GM20431 (cell line): ENCODE data around the gene GMIP.

Experiments used
- in situ Hi-C: fragments of 300-500 bp; cut with MseI, MboI; formaldehyde crosslinking; loops from one replicate; pipeline ENCODE4 v1.15.0; 2020; ENCODE audit warnings: low sequenced_read_pairs; ENCODE audit not compliant: unreplicated experiment

GMIP gene

DNA sequence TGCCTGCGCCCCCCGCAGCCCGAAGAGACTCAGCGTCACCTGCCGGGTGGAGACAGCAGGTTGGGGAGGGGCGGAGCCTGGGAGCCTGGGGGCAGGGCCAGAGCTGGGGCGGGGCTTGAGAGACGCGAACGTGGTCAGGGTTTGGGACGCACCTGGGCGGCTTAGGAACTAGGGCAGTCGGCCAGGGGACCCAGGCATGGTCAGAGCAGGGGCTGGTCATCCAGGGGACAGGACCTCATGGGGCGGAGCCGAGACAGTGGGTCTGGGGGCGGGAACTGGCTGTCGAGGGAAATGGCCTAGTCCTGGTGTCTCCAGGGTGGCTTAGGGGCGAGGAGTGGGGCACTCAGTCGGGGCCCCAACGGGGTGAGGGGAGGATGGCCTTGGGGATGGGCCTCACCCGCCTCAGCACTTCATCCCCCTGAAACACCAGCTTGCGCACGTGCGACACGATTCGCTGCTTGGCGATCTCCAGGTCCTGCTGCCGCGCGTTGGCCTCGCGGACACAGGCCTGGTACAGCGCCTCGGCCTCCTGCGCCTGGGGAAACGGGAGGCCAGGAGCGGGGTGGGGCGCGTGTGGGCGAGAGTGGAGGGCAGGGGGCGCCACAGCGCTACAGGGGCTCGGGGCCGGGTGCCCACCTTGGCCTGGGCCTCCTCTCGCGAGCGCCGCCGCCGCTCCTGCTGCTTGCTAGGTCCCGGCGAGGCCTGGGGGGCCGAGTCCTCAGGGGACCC is 5.8 kb downstream of the GMIP start:
- in situ Hi-C loops: loop anchor here (25.0 kb wide), 1 partner anchor 100 kb away; the partner anchor contains the start of genes CILP2 and YJEFN3

DNA sequence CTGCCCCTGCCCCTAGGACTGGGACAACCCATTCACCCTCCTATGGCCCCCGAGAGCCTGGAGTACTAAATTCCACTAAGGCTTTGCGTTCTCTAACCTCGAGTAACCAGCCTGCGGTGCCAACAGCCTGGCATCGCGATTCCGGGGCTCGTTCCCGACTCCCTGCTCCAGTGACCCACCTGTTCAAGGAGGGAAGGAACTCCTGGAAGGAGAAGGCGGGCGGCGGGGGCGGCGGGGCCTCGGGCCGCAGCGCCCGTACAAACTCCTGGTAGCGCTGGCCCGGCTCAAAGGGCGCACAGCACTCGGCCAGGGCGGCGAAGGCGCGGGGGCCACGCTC is 6.3 kb downstream of the GMIP start:
- in situ Hi-C loops: loop anchor here (25.0 kb wide), 1 partner anchor 100 kb away; the partner anchor contains the start of genes CILP2 and YJEFN3

DNA sequence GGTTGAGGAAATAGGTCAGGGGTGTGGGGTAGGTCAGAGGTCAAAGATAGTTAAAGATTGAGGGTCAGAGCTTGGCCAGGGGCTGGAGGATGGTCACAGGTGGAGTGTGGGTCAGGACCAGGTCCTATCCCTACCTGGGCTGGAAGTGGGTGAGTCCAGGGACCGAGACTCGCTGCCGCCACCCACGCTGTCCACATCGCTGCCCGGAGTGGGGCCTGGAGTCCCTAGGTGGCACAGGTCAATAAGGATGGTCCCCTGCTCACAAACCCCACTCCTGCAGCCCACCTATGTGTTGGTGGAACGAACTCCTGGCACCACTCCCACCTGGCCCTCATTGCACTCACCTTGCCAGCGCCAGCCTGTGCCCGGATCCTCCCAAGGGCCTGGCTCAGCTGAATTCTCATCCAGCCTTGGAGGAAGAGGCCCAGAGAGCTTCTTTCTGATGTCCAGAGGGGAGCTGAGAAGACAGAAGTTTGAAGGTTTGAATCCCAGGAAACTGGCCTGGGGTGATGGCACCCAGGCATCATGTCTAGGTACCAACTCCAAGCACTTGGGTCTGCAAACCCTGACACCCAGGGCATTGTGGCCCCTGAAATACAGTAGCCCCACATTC is 6.8 kb downstream of the GMIP start:
- in situ Hi-C loops: loop anchor here (25.0 kb wide), 1 partner anchor 99 kb away; the partner anchor contains the start of genes CILP2 and YJEFN3

DNA sequence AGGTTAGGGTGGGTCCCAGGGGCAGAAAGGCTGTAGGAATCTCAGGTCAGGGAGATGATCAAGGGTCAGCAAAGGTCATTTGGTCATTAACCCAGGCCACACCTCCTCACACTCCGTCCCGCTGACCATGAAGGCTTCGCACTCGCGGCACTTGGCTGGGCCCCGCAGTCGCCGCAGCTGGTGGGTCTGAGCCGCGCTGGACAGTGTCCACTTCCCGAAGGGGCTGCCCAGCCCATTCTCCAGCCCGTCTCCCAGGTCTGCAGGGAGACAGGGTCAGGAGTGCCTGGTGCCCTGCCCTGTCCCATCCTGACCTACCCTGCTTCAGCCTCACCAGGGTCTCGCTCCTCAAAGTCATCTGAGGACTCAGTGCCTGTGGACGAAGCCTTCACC is 8.1 kb downstream of the GMIP start:
- in situ Hi-C loops: loop anchor here (25.0 kb wide), 1 partner anchor 98 kb away; the partner anchor contains the start of genes CILP2 and YJEFN3

DNA sequence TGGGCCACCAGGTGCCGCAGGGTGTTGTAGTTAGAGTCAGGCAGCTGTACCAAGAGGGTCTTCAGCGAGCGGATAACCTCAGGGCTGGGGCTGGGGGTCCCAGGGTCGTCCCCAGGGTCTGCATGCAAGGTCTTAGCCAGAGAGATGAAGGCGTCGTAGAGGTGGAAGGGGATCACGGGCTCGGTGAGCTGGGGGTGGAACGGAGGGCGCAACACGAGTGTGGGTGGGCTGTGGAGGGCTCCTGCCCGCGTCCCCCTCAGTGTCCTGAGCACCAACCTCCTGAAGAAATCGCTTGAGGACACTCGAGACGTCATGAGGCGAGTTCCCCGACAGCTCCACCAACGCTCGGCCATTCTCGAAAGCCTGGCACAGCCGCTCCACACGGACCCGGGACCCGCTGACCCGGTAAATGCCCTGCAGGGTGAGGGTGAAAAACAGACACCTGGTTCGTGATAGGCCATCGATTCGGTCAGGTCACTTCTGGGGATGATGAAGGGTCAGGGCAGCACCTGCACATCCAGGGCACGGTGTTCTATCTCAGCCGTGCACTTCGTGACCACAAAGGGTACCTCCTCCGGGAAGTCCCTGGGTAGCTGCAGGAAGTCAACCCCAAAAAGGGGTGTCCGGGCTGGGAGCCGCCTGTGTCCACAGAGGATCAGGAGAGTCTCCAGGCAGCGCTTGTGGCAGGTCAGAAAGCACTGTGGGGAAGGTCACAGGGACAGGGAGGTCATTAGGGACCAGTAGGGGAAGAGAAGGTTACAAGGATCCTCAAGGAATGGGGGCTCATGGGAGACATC is 8.7 kb downstream of the GMIP start:
- in situ Hi-C loops: loop anchor here (25.0 kb wide), 1 partner anchor 97 kb away; the partner anchor contains the start of genes CILP2 and YJEFN3

DNA sequence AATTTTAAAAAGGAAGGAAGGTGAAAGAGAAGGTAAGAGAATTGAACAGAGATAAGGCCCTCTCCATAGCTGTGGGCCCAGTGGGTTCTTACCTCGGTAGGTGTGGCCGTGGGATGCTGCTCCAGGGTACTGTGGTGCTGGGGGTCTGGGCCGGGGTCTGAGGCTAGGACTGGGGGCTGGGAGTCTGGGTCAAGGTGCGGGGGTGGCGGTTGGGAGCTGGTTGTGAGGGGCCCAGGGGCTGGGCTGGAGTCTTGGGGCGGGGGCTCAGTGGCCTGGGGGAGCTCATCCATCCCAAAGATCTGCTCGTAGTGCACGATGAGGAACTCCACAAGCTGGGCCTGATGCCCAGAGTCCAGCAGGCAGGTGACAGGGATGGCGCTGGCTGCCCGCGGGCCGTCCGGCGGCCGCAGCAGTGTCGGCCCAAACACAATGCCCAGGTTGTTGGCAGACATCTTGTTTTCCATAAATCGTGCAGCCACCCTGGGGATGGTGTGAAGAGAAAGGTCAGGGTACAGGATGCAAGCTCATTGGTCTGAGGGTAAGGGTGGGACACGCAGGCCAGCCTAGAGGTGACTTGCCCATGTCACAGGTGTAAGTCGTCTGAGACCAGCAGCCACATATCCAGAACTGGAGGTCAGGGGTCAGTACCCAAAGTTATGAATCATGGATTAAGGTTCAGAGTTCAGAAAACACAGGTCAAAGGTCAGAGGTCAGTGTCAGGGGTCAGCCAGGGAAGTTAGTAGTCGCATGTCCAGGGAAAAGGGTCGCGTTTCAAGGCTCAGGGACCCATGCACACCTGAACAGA is 9.5 kb downstream of the GMIP start:
- in situ Hi-C loops: loop anchor here (25.0 kb wide), 1 partner anchor 97 kb away; the partner anchor contains the start of genes CILP2 and YJEFN3

DNA sequence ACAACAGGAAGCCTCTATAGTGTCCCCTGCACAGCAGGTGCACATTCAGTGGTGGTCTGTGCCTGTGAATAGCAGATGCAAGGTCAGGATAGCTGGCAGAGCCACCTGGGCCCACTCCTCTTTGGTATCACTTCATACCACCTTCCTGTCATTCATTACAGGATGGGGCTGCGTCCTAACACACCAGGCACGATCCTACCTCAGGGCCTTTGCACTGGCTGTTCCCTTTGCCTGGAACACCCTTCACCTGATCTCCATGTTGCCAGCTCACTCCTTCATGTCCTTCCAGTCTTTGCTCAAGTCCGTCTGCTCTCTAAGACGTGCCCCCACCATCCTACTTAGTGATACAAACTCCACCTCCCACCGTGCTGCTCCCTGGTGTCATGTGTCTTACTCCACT is 10.8 kb downstream of the GMIP start:
- in situ Hi-C loops: loop anchor here (25.0 kb wide), 1 partner anchor 95 kb away; the partner anchor contains the start of genes CILP2 and YJEFN3

DNA sequence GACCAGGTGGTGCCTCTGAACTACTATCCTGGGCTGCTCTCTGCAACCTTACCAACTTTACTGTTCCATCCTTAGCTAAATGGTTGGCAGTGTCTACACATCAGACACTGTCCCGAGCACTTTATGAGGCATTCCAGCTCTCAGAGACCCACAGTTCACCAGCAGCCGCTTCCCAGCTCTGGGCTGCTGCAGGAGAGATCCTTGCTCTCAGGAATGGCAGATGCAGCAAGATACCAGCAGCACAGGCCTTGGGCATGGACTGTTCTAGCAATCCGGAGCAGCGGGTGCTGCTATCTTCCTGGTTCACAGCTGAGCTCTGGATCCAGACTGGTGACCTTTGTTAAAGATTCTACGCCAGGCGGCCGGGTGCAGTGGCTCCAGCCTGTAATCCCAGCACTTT is 12.1 kb downstream of the GMIP start:
- in situ Hi-C loops: loop anchor here (25.0 kb wide), 1 partner anchor 94 kb away; the partner anchor contains the start of genes CILP2 and YJEFN3

DNA sequence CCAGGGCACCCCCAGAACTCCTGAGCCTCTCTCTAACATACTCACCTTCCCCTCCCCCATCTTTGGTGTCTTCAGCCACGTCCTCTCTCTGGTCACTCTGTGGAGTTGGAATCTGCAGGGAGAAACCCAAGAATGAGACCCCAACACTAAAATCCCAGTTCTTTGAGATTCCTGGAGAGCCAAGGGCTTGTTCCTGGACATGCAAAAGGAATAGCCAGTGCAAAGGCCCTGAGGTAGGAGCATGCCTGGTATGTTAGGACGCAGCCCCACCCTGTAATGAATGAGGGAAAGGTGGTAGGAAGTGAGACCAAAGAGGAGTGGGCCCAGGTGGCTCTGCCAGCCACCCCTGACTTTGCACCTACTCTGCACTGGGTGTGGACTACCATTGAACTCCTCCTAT is 13.0 kb downstream of the GMIP start:
- in situ Hi-C loops: loop anchor here (25.0 kb wide), 1 partner anchor 93 kb away; the partner anchor contains the start of genes CILP2 and YJEFN3

DNA sequence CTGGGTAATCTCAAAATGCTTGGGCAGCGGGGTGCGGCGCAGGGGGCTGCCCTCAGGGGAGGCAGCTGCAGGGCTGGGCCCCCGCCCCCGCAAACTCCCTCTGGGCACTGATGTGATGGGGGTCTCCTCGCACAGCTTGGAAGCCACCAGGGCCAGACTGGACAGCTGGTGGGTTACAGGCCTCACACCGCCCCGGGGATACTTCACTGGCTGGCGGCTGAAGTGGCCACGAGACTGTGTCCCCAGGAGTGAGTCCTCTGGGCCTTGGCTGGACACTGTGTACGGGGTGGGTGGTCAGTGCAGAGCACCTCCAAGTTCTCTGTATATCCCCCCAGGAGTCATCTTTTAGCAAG is 13.4 kb downstream of the GMIP start:
- in situ Hi-C loops: loop anchor here (25.0 kb wide), 1 partner anchor 93 kb away; the partner anchor contains the start of genes CILP2 and YJEFN3

DNA sequence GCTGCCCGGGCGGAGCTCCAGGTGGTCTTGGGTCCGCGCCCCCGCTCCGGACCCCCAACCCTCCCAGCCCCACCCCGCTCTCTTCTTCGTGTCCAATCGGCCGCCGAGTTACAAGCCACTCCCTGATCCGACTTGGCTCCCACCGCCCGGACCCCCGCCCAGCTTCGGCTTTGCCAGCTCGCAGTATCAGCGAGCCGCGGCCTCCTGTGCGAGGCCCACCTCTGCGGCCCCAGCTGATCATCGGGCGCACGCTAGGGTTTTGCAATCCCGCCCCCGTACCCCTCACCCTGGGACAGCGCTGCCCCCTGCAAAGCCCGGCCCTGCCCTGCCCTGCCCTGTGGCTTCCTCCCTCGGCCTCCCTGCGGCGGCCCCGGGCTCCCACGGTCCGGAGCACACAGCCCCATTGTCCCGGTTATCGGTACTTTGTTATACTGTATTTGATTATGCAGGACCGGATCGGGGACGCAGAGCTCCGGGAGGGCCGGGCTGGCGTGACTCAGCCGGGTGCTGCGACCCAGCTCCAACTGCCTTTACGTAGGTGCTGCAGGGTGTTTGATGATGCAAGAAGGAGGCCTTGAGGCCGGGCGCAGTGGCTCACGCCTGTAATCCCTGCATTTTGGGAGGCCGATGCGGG is 14.8 kb downstream of the GMIP start:
- in situ Hi-C loops: loop anchor here (25.0 kb wide), 1 partner anchor 91 kb away; the partner anchor contains the start of genes CILP2 and YJEFN3

DNA sequence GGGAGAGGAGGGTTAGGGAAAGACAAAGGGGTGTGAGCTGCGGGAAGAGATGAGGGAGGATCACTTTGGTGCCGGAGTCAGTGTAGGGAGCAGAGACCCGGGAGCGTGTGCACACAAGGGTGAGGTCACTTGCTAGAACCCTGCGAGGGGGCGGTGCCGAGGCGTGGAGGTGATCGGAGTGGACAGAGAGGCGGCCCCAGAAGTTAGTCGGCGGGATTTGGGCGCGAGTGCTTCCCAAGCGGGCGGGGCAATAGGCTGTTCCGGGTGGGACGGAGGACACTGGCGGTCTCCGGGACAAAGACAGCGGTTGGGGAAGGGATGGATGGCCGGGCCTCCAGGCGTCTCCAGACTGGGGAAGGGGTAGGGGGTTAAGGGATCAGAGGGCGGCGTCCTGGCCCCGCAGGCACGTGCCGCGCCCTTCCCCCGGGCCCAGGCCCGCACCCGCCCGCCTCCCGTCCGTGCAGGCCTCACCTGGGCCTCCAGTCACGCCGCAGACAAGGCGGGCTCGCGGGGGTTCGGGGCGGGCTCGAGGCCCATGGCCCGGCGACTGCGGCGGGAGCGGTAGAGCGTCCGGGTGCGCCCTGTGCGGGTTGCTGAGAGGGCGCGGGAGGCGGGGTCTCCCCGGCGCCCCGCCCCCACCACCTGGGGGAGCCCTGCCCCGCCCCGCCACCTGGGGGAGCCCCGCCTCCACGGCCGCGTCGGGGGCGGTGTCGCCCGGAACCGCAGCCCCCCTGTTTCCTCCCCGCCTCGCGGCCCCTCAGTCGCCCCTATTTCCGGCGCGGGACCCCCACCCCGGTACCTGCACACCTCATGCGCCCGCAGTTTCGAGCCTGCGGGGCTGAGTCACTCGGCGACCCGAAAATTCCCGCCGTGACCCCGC is 15.6 kb downstream of the GMIP start, which contains the start of gene LPAR2:
LPAR2 (minus strand) TSS at position 600 of the 880 bp plus-strand sequence. CDS start 945 bp downstream, outside the sequence.
- in situ Hi-C loops: loop anchor here (25.0 kb wide), 1 partner anchor 91 kb away; the partner anchor contains the start of genes CILP2 and YJEFN3

DNA sequence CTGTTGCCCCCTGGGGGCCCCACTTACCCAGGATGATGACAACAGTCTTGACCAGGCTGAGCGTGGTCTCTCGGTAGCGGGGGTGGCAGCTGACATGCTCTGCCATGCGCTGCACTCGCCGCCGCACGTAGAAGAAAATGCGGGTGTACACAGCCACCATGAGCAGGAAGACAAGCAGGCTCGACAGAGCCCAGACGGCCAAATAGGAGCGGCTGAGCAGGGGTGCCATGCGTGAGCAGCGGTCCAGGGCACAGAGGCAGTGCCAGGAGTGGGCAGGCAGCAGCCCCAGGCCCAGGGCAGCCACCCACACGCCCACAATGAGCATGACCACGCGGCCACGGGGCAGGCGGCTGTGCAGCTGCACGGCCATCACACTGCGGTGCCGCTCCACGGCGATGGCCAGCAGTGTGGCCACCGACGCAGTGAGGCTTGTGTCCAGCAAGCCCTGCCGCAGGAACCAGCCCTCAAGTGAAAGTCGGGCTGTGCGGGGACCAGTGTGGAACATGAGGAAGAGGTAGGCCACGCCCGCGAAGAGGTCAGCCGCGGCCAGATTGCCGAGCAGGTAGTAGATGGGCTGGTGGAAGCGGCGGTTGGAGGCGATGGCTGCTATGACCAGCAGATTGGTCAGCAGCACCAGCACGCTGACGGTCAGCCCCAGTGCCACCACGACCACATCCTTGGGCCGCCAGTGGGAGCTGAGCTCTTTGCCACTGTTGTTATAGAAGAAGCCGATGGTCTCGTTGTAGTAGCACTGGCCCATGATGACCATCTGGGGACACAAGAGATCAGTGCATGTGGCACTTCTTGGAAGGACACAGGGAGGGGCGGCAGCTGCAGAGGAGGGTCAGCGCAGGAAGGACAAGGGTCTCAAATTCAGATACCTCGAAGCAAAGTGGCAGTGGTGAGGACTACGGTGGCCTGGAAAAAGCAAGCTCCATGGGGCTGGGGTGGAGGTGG is 16.7 kb downstream of the GMIP start:
- in situ Hi-C loops: loop anchor here (25.0 kb wide), 1 partner anchor 89 kb away; the partner anchor contains the start of genes CILP2 and YJEFN3

DNA sequence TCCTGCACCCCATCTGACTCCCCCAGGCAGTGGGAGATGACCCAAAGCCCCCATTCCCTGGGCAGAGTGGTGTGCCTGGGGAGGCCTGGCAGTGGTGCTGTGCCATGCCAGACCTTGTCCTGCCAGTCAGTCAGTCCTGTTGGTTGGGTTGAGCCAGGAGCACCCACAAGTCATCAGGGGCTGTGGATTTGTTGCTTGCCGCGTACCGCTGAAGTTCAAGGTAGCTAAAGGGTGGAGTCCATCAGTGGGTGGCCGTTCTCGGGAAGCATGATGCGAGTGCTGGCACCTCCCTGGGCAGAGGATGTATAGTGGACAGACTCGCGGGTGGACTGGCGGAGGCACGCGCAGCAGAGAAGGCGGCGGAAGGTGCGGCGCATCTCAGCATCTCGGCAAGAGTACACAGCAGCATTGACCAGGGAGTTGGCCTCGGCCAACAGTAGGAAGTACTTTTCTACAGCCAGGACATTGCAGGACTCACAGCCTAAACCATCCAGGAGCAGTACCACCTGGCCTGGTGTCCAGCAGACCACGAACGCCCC is 19.4 kb downstream of the GMIP start:
- in situ Hi-C loops: no loop called here

DNA sequence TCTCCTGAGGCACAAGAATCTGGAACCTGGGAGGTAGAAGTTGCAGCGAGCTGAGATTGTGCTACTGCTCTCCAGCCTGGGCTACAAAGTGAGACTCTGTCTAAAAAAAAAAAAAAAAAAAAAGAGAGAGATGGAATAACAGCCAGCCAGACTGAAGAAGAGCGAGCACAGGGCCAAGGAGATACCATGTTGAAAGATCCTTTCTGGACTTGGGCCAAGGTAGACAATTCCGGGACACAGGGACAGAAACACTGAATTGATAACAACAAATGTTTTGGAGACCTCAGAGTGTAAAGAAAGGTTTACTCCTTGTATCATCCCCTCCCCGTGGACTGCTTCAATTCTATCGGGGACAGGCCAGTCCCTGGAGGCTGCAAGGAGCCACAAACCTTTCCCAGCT is 20.1 kb downstream of the GMIP start:
- in situ Hi-C loops: no loop called here

DNA sequence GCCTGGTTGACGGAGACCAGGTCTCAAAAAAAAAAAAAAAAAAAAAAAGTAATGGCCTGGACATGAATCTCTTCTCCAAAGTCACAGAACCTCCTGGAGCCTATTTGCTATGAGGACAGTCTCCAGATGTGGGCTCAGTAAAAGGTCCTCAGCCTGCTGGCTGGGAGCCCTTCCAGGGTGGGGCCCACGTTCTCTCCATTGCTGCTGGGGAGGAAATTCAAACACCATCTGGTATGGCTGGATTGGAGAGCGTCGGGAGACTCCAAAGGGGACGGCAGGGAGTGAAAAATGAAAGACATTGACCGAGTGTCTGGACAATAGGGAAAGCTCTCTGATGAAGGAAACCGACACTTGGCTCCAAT is 23.6 kb downstream of the GMIP start:
- in situ Hi-C loops: no loop called here
